Activated CD4-positive, alpha-beta T cell treated with anti-CD3 and anti-CD28 coated beads, Interleukin-2, Interleukin-6, amounts not matched to agents 100 ng/mL and 50 ng/mL, durations not matched to agents 16 hours and 8 hours (primary cell): Measurements from ENCODE around the gene DUSP16.

ENCODE experiments used
- DNase-seq: peaks from one replicate; pipeline ENCODE4 v3.0.0-alpha.2; 2020

DUSP16 gene

DNA sequence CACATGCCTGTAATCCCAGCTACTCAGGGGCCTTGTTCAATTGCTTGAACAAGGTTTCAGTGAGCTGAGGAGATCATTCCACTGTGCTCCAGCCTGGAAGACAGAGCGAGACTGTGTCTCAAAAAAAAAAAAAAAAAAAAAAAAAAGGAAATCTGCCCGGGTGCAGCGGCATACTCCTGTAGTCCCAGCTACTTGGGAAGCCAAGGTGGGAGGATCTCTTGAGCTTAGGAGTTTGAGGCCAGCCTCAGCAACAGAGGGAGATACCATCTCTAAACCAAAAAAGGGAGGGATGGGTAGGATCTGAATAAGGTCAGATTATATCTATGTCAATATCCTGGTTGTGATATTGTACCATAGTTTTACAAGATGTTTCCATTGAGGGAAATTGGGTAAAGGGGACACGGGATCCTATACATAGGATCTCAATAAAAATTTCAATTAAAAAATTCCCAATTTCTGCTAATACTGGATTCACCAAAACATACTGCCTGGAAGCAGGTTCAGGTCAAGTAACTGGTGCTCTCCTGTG, 129.4 kb downstream of the DUSP16 start:
- DNase-seq = no peak

DNA sequence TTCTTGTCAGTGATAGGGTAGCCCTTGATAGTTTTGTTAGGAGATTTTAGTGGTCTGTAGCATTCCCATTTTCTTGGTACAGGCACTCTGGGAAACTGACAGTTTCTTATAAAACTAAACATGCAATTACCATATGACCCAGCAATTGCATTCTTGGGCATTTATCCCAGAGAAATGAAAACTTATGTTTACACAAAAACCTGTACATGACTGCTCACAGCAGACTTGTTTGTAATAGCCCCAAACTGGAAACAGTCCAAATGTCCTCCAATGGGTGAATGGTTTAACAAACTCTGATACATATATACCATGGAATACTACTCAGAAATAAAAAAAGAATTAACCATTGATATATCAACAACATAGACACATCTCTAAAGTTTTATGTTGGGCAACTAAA, 130.3 kb downstream of the DUSP16 start:
- no peak for DNase-seq

DNA sequence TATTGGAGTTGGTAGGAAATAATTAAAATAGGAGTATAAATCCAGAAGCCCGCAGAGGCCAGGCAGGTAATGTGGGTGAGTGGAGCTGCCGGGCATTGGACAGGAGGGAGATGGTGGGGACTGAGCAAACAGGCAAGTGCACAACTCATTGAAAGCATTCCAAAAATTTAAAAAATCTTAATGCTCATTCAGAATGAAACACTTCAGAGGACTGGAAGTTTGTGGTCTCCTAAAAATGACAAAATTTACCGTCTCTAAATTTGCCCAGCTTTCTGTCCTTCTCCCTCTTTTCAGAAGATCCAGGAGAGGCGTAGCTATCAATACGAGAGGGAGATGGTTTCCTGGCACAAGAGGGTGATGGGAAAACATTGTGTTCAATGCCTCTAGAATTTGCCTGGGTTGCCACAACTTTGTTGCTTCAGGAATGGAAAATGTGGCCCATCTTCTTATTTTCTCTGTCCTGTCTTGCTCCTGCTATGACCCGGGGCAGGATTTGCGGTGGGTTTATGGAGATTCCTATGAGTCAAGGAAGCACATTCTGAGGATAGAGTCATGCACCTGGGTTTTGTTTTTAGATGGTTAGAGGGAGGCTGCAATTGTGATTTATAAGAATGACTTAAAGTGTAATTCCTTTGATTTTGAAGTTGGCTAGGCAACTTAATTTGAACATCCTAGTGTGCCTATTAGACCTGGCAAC, 133.6 kb downstream of the DUSP16 start:
- peak; percentile 42 for DNase-seq

DNA sequence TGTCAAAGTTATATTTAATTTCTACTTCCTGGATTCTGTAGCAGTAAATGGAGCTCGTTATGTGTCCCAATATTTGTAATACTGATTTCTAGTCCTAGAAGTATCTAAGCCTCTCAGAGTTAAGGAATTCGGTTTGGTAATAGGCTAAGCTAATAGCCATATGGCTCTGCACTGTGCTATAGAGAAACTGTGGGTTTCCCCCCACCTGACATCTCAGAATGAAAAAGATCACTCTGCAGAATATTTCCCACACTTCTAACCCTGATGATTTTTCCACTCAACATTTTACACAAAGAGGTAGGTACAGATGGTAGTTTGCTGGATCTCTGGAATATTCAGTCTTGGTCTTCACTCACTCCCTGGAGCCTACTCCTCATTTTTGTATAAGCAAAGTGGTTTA, 134.6 kb downstream of the DUSP16 start:
- peak; percentile 33 for DNase-seq

GRCh38 chr12:12427568-12427967, 135.1 kb downstream of the DUSP16 start:
- no peak for DNase-seq

DNA sequence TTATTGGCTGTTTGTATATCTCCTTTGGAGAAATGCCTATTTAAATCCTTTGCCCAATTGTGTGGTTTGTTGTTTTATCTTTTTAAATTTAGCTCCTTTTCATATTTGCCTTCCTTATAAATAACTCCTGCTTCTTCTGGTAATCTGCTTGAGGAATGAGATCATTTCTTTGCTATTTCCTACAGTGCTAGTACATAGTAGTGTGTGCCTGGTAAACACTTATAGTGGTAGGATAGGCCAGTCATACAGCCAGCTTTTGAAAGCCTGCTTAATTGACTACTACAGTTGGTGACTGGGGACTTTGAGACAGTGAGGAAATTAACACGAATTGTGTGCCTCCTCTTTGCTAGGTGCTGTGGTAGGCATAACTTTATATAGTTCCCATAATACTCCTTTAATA, 137.0 kb downstream of the DUSP16 start:
- no peak for DNase-seq

GRCh38 chr12:12425001-12425400, 137.7 kb downstream of the DUSP16 start:
- no peak for DNase-seq
